ENCODE results near the gene NFIB. TPM values are rescaled to one million over a fixed set of nuclear protein-coding genes. Genes with fewer than 3 reads are reported as not detected.
A peak's percentile ranks its signal among the peaks of the same experiment; 100 is the strongest.

Gene NFIB
- total RNA-seq, 1 donor from 2014 or later = 99.9 TPM

DNA sequence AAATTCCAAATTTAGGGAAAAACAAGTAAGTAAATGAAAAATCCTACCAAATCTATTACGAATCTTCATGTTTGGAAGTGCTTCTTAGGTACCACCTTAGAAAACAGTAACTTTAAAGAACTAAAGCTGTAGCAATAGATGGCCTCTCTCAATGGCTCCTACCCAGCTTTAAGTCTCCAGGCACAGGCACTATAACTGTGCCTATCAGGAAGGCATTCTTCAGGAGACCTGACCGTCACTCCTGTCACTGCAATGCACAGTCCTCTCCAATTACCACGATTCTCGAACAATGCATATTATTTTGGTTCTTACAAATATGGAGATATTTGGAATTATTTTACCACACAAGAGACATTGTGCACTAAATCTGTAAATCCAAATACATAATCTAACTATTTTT, 12.9 kb downstream of the NFIB start:
- Histone ChIP-seq H3K4me1 (peaks cover 0 to 39% of the 10 kb centered on the region in 2 donors), H3K4me3 (peak overlapping the region in 1 of 2 donors; percentile 44), H3K9me3 (no peaks in the 10 kb centered on the region), H3K27ac (peak overlapping the region in 1 of 2 donors; percentile 44), H3K36me3 (peaks cover 0 to 15% of the 10 kb centered on the region in 2 donors), H3K27me3 (no peaks in the 10 kb centered on the region)
- DNase-seq (ENCODE audit: low spot score in 2 of 2) = no peak
- TF ChIP-seq, protein P1, sequence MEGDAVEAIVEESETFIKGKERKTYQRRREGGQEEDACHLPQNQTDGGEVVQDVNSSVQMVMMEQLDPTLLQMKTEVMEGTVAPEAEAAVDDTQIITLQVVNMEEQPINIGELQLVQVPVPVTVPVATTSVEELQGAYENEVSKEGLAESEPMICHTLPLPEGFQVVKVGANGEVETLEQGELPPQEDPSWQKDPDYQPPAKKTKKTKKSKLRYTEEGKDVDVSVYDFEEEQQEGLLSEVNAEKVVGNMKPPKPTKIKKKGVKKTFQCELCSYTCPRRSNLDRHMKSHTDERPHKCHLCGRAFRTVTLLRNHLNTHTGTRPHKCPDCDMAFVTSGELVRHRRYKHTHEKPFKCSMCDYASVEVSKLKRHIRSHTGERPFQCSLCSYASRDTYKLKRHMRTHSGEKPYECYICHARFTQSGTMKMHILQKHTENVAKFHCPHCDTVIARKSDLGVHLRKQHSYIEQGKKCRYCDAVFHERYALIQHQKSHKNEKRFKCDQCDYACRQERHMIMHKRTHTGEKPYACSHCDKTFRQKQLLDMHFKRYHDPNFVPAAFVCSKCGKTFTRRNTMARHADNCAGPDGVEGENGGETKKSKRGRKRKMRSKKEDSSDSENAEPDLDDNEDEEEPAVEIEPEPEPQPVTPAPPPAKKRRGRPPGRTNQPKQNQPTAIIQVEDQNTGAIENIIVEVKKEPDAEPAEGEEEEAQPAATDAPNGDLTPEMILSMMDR (IDR thresholded peaks at IDR 0.05) = no peak
- intact Hi-C loops (cut with DNase I) = no loop called here

DNA sequence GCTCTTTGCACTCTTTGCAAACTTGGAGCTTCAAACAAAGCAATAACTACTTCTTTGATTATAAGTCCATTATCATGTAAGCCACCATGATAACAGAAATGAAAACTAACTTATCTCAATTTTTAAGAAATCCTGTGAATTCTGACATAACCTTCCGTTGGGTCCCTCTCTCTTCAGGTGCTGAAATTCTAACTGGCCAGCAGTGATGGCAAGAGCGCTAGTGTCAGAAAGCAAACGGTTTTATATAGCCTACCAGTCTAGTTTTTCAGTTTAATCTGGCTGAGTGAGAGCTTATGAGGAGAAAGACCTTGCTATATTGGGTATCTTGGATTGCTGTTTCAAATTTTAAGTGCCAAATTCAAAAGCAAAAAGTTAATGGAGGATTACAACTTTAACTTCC, 13.4 kb downstream of the NFIB start:
- TF ChIP-seq, protein P1 (IDR thresholded peaks at IDR 0.05) = no peak
- no peaks in the 10 kb centered on the region for H3K9me3 ChIP-seq
- intact Hi-C loops (cut with DNase I) = no loop called here
- no peak for DNase-seq (ENCODE audit: low spot score in 2 of 2)
- peak overlapping the region; percentile 6 to 44 for H3K27ac ChIP-seq
- peak overlapping the region in 1 of 2 donors; percentile 44 for H3K4me3 ChIP-seq
- H3K4me1 ChIP-seq = peaks cover 0 to 35% of the 10 kb centered on the region in 2 donors
- H3K27me3 ChIP-seq = no peaks in the 10 kb centered on the region
- peaks cover 0 to 11% of the 10 kb centered on the region in 2 donors for H3K36me3 ChIP-seq

DNA sequence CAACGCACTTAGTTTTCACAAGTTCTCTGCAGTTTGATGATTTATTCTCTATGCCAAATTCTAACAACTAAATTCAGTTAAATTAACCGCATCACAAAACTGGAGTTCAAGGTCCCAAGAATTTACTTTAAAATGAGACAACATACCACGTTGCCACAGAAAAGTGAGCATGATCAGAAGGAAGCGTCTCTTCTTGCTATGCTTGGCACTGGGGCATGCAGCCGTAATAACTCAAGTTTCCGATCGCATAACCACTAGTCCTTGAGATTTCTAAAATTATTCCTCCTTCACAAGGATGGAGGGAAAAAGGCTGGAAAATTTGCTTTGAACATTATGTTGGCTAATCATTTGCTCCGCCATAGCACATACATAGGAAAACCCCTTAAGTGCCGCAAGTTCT, 13.9 kb downstream of the NFIB start:
- Histone ChIP-seq H3K27me3 (no peaks in the 10 kb centered on the region), H3K36me3 (peaks cover 0 to 8% of the 10 kb centered on the region in 2 donors), H3K4me1 (peaks cover 0 to 32% of the 10 kb centered on the region in 2 donors), H3K9me3 (no peaks in the 10 kb centered on the region), H3K27ac (peak overlapping the region; percentile 6 to 44), H3K4me3 (peak overlapping the region; percentile 35 to 44)
- TF ChIP-seq, protein P1 (IDR thresholded peaks at IDR 0.05) = no peak
- no peak for DNase-seq (ENCODE audit: low spot score in 2 of 2)
- intact Hi-C loops (cut with DNase I) = no loop called here

DNA sequence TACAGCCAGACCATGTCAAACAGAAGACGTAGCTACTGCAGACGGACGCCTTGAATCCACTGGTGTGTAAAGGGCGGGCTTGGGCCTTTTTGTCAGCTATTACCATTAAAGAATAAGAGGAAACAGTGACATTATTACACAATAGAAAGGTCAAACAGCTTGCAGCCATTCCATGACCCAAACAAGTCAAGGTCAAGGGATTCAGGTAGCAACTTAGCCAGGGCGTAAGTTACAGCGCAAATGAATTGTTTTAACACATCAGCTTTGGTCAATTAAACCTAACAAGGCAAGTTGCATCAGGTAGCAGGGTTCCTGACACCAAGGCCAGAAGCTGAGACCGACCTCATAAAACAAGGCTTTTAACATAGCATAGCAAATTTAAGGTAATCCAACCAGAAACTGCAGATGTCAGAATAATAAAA, 15.3 kb downstream of the NFIB start:
- DNase-seq (ENCODE audit: low spot score in 2 of 2) = no peak
- Histone ChIP-seq H3K4me1 (peaks cover 0 to 21% of the 10 kb centered on the region in 2 donors), H3K4me3 (peak overlapping the region in 1 of 2 donors; percentile 45), H3K9me3 (no peaks in the 10 kb centered on the region), H3K27me3 (no peaks in the 10 kb centered on the region), H3K27ac (peak overlapping the region; percentile 17 to 58), H3K36me3 (no peaks in the 10 kb centered on the region)
- TF ChIP-seq, protein P1 (IDR thresholded peaks at IDR 0.05) = no peak
- intact Hi-C loops (cut with DNase I) = no loop called here

DNA sequence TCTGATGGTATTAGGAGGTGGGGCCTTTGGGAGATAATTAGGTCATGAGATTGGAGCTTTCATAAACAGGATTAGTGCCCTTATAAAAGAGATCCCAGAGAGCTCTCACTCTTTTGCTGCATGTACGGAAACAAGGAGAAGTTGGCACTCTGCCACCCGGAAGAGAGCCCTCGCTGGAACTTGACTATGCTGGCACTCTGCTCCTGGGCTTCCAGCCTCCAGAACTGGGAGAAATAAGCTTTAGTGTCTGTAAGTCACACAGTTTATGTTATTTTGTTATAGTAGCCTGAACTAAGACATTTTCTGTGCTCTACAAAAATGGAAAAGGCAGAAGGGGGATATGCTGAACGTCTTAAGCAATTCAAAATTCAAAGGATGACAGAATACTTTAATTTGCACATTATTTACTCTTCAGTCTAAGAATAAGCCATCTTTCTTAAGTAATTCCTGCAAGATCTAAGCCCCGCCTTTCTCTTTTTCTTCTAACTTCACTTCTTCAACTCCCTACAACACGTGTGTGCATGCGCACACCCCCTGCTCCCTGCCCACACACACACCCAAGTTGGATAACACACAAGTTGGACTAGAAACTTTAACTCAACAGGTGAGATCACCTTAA, 17.3 kb downstream of the NFIB start:
- no peaks in the 10 kb centered on the region for H3K36me3 ChIP-seq
- TF ChIP-seq, protein P1 (IDR thresholded peaks at IDR 0.05) = no peak
- peak in 1 of 2 donors; percentile 78 for DNase-seq (ENCODE audit: low spot score in 2 of 2)
- H3K27ac ChIP-seq = peak overlapping the region; percentile 35 to 60
- H3K9me3 ChIP-seq = no peaks in the 10 kb centered on the region
- H3K4me3 ChIP-seq = peak overlapping the region in 1 of 2 donors; percentile 45
- intact Hi-C loops (cut with DNase I) = no loop called here
- peaks cover 0 to 17% of the 10 kb centered on the region in 2 donors for H3K4me1 ChIP-seq
- H3K27me3 ChIP-seq = no peaks in the 10 kb centered on the region
